ENCODE results near the gene RNASE1.

RNASE1 gene

DNA sequence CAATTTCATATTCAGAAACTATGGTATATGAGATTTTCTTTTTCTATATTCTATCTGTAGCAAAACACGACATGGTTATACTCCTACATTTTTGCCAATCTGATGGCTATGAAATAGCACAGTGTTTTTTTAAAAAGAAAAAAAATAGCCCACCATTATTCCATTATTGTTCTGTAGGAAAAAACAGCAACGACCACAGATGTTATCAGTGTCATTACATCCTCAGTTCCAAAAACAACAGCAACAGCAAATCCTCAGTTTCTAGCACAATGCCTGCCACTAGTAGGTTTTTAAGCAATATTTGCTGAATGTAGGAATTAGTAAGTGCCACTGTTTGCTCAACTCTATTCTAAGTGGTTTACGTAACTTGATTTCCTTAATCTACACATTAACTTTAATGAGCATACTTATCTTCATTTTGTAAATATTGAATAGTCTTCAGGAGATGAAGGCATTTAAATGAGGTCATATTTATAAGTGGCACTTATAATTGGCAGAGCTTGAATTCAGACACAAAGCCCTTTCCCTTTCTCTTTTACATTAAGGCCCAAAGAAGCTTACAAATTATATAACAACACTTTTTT, 13.3 kb downstream of the RNASE1 start:
- TF ChIP-seq, protein P1, sequence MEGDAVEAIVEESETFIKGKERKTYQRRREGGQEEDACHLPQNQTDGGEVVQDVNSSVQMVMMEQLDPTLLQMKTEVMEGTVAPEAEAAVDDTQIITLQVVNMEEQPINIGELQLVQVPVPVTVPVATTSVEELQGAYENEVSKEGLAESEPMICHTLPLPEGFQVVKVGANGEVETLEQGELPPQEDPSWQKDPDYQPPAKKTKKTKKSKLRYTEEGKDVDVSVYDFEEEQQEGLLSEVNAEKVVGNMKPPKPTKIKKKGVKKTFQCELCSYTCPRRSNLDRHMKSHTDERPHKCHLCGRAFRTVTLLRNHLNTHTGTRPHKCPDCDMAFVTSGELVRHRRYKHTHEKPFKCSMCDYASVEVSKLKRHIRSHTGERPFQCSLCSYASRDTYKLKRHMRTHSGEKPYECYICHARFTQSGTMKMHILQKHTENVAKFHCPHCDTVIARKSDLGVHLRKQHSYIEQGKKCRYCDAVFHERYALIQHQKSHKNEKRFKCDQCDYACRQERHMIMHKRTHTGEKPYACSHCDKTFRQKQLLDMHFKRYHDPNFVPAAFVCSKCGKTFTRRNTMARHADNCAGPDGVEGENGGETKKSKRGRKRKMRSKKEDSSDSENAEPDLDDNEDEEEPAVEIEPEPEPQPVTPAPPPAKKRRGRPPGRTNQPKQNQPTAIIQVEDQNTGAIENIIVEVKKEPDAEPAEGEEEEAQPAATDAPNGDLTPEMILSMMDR (IDR thresholded peaks at IDR 0.05; ENCODE audit: low read depth, low read length, missing control alignments): no peak
- DNase-seq: no peak
- Histone ChIP-seq H3K36me3 (replicated peaks) (no peaks in the 10 kb centered on the region), H3K27me3 (replicated peaks) (no peaks in the 10 kb centered on the region), H3K27ac (no peak overlapping the region), H3K4me3 (ENCODE audit: low read depth, low read length) (no peak overlapping the region)
- in situ Hi-C loops (cut with HindIII; ENCODE audit: low pct_ligation_motif_present, low sequenced_read_pairs): no loop called here

DNA sequence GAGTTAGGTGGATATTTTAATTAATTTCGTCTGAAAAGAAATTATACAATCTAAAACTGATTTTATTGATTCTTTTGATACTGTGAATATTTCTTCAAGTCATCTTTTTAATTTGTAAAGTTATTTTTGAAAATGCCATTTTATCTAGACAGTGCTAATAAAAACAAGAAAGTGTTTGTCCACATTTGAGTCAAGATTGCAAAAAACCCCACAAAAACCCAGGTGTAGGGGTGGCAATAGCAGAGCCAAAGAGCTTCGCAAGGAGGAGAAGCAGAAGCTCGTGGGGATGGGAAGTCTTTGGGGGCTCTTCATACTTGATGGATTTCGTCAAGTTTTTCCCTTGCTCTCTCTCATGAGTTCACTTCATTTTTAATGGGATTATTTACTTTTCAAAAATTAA, 15.6 kb downstream of the RNASE1 start:
- Histone ChIP-seq H3K27me3 (replicated peaks) (no peaks in the 10 kb centered on the region), H3K36me3 (replicated peaks) (no peaks in the 10 kb centered on the region), H3K27ac (no peak overlapping the region), H3K4me3 (ENCODE audit: low read depth, low read length) (no peak overlapping the region)
- no peak for DNase-seq
- TF ChIP-seq, protein P1 (IDR thresholded peaks at IDR 0.05; ENCODE audit: low read depth, low read length, missing control alignments): no peak
- in situ Hi-C loops (cut with HindIII; ENCODE audit: low pct_ligation_motif_present, low sequenced_read_pairs): no loop called here

DNA sequence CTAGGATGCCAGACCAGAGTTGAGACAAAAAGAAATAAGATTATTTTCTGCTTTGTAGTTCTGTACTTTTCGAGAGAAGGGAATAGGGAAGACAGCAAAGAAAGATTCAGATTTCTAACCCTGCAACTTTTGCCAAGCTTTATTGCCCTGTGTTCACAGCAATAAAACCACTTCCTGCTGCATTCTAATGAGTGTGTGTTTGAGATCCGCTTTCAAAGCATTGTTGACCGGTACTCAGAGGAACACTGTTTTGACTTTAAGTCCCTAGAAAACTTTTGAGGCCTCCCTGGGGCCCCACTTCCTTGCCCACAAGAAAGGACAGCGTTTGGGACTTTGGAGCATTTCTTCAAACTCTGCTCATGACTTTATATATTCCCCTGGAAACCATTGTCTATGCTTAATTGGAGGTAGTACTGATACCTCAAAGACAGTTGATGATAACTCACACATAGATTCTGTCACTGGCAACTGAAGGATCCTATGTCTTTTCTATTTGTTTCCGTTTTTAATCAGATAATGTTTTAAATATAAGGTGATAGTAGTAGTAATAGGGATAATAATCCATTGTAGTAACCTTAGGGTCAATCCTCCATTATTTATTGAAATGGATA, 20.3 kb downstream of the RNASE1 start:
- DNase-seq: no peak
- no peak overlapping the region for H3K4me3 ChIP-seq (ENCODE audit: low read depth, low read length)
- H3K36me3 ChIP-seq (replicated peaks): no peaks in the 10 kb centered on the region
- in situ Hi-C loops (cut with HindIII; ENCODE audit: low pct_ligation_motif_present, low sequenced_read_pairs): no loop called here
- no peaks in the 10 kb centered on the region for H3K27me3 ChIP-seq (replicated peaks)
- TF ChIP-seq, protein P1 (IDR thresholded peaks at IDR 0.05; ENCODE audit: low read depth, low read length, missing control alignments): no peak
- H3K27ac ChIP-seq: no peak overlapping the region

DNA sequence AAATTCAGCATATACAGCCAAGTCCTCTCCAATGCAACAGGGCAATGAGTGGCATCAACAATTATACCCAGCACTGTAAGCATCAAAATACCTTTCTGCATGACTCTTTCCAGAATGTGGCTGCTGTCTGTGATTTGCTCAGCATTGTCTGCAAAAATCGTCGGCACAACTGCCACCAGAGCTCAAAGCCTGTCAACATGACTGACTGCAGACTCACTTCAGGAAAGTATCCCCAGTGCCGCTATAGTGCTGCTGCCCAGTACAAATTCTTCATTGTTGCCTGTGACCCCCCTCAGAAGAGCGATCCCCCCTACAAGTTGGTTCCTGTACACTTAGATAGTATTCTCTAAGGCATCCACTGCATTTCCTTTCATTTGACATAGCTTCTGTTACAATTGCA, 20.8 kb downstream of the RNASE1 start:
- Histone ChIP-seq H3K4me3 (ENCODE audit: low read depth, low read length) (no peak overlapping the region), H3K27ac (no peak overlapping the region), H3K36me3 (replicated peaks) (no peaks in the 10 kb centered on the region), H3K27me3 (replicated peaks) (no peaks in the 10 kb centered on the region)
- TF ChIP-seq, protein P1 (IDR thresholded peaks at IDR 0.05; ENCODE audit: low read depth, low read length, missing control alignments): no peak
- no peak for DNase-seq
- in situ Hi-C loops (cut with HindIII; ENCODE audit: low pct_ligation_motif_present, low sequenced_read_pairs): no loop called here

DNA sequence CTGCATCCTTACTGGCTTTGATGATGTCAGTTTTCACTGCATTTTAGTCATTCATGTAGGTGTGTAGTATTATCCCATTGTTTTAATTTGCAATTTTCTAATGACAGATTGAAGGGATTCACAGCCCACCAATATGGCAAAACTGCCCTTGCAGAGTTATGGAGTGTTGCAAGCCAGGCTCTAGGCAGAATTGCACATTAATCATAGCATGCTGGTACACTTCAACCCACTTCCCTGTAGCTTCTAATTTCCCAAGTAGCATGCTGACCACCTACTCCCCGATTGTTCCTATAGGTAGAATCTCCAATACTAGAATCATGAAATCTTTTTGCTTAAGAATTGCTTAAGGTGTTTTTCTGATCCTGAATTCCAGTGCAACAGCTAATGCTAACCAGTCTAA, 26.7 kb downstream of the RNASE1 start:
- no peaks in the 10 kb centered on the region for H3K36me3 ChIP-seq (replicated peaks)
- no peak overlapping the region for H3K4me3 ChIP-seq (ENCODE audit: low read depth, low read length)
- H3K27me3 ChIP-seq (replicated peaks): no peaks in the 10 kb centered on the region
- TF ChIP-seq, protein P1 (IDR thresholded peaks at IDR 0.05; ENCODE audit: low read depth, low read length, missing control alignments): no peak
- no peak for DNase-seq
- in situ Hi-C loops (cut with HindIII; ENCODE audit: low pct_ligation_motif_present, low sequenced_read_pairs): no loop called here
- H3K27ac ChIP-seq: no peak overlapping the region

DNA sequence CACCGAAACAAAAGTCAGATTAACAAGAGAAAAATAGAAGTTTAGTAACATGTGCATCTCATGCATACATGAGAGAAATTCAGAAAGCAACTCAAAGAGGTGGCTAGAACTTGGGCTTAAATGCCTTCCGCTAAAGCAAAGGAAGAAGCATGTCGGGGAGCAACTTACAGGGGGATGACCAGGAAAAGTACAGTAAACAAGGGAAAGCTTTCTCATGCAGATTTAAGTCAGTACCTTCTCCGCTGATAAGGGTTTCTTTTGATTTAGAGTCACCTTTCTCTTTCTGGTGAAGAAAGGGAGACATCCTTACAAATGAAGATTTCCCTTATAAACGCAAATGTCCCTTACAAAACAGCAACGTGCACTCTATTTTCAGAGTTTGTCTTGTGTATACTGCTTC, 27.6 kb downstream of the RNASE1 start:
- in situ Hi-C loops (cut with HindIII; ENCODE audit: low pct_ligation_motif_present, low sequenced_read_pairs): no loop called here

More for the DNA sequence above, 27.6 kb downstream of the RNASE1 start:
- H3K27ac ChIP-seq: no peak overlapping the region
- no peak overlapping the region for H3K4me3 ChIP-seq (ENCODE audit: low read depth, low read length)
- TF ChIP-seq, protein P1 (IDR thresholded peaks at IDR 0.05; ENCODE audit: low read depth, low read length, missing control alignments): no peak
- no peak for DNase-seq
- H3K27me3 ChIP-seq (replicated peaks): no peaks in the 10 kb centered on the region
- no peaks in the 10 kb centered on the region for H3K36me3 ChIP-seq (replicated peaks)

Data from brain microvascular endothelial cell (primary cell).